CD4-positive, alpha-beta T cell treated with Interleukin-21 for 1 hour (primary cell): ENCODE data around the gene NEK1.

ENCODE experiments used
- DNase-seq: peaks from one replicate; pipeline ENCODE4 v3.0.0-alpha.2; 2020

Gene NEK1

GRCh38 chr4:169611991-169612870, at the start of gene NEK1:
Gene NEK1 (minus strand): TSS chr4:169612583. CDS start chr4:169602630, 9,953 bp downstream.
- peak; percentile 88 for DNase-seq

GRCh38 chr4:169661761-169662160, 49.4 kb upstream of the NEK1 start:
- DNase-seq = no peak

GRCh38 chr4:169660929-169661328, 48.5 kb upstream of the NEK1 start:
- DNase-seq = no peak

GRCh38 chr4:169659716-169660670, 47.6 kb upstream of the NEK1 start:
- DNase-seq = peak; percentile 83

- DNase-seq = no peak
Observed at GRCh38 chr4:169658975-169659715, 46.8 kb upstream of the NEK1 start.

GRCh38 chr4:169658196-169658595, 45.8 kb upstream of the NEK1 start:
- no peak for DNase-seq

GRCh38 chr4:169657470-169658107, 45.2 kb upstream of the NEK1 start:
- no peak for DNase-seq

GRCh38 chr4:169655401-169655800, 43.0 kb upstream of the NEK1 start:
- DNase-seq = no peak

GRCh38 chr4:169652535-169652934, 40.2 kb upstream of the NEK1 start:
- no peak for DNase-seq

GRCh38 chr4:169650227-169650936, 38.0 kb upstream of the NEK1 start:
- no peak for DNase-seq

GRCh38 chr4:169649545-169650226, 37.3 kb upstream of the NEK1 start:
- no peak for DNase-seq

- no peak for DNase-seq
Observed at GRCh38 chr4:169645627-169646026, 33.2 kb upstream of the NEK1 start.

- DNase-seq = no peak
Observed at GRCh38 chr4:169644802-169645201, 32.4 kb upstream of the NEK1 start.

GRCh38 chr4:169640261-169640870, 28.0 kb upstream of the NEK1 start:
- DNase-seq = no peak

- no peak for DNase-seq
Observed at GRCh38 chr4:169634975-169635374, 22.6 kb upstream of the NEK1 start.

GRCh38 chr4:169632896-169633295, 20.5 kb upstream of the NEK1 start:
- no peak for DNase-seq

- DNase-seq = no peak
Observed at GRCh38 chr4:169630069-169630468, 17.7 kb upstream of the NEK1 start.

GRCh38 chr4:169628579-169628978, 16.2 kb upstream of the NEK1 start:
- no peak for DNase-seq

- no peak for DNase-seq
Observed at GRCh38 chr4:169627307-169627706, 14.9 kb upstream of the NEK1 start.
